ENCODE data around the gene UNC79.

DNA sequence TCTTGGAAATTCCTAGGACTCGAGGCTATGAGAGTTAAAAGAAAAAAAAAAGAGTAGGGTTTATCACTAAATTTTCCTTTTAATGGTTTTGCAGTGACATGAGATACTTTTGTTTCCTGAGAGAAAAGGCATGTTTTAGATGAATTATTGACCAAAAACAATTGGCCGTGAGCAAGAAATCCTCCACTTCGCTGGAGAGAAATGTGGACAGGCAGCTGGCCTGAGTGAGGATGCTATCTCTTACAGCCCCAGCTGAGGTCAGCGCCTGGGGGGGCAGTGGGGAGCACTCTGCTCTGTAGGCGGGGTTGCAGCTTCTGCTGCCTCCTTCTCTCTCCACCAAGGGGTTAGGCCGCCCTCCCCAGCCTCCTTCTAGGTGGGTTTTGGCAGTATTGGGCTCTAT is 302.9 kb downstream of the UNC79 start:
- no peak for TF ChIP-seq EP300 (IDR thresholded peaks at IDR 0.05; ENCODE audit: low read depth)
- TF ChIP-seq, protein P1, sequence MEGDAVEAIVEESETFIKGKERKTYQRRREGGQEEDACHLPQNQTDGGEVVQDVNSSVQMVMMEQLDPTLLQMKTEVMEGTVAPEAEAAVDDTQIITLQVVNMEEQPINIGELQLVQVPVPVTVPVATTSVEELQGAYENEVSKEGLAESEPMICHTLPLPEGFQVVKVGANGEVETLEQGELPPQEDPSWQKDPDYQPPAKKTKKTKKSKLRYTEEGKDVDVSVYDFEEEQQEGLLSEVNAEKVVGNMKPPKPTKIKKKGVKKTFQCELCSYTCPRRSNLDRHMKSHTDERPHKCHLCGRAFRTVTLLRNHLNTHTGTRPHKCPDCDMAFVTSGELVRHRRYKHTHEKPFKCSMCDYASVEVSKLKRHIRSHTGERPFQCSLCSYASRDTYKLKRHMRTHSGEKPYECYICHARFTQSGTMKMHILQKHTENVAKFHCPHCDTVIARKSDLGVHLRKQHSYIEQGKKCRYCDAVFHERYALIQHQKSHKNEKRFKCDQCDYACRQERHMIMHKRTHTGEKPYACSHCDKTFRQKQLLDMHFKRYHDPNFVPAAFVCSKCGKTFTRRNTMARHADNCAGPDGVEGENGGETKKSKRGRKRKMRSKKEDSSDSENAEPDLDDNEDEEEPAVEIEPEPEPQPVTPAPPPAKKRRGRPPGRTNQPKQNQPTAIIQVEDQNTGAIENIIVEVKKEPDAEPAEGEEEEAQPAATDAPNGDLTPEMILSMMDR (IDR thresholded peaks at IDR 0.05): no peak

Measured in transverse colon (tissue), 3 donors.